ENCODE measurements around the gene GRB7. TPM values are rescaled to one million over a fixed set of nuclear protein-coding genes. Genes with fewer than 3 reads are reported as not detected.

GRB7 gene
- total and polyA plus RNA-seq, 2 donors (not counting 3 experiments of a cell fraction or from before 2014, with no cell fraction given) = 0.04 TPM; not detected in 1

- Histone ChIP-seq H3K36me3 (ENCODE audit: control insufficient read depth in 2 of 2, extremely low read depth in 1 of 2, insufficient read depth in 2 of 2, low read length in 2 of 2) (no peaks in the 10 kb centered on the region), H3K9ac (replicated peaks; ENCODE audit: extremely low read depth, insufficient read depth, low read length) (no peak overlapping the region), H3K4me1 (ENCODE audit: control insufficient read depth, extremely low read depth, insufficient read depth, low read length) (no peaks in the 10 kb centered on the region), H3K79me2 (ENCODE audit: control insufficient read depth, insufficient read depth, low read length) (no peaks in the 10 kb centered on the region), H3K27me3 (ENCODE audit: control insufficient read depth in 2 of 2, insufficient read depth in 2 of 2, low read length in 2 of 2) (peaks cover 37 to 62% of the 10 kb centered on the region in 2 experiments), H3K4me2 (ENCODE audit: insufficient read depth, low read length) (no peak overlapping the region), H3K27ac (ENCODE audit: insufficient read depth, low read depth, low read length) (no peak overlapping the region), H2AFZ (ENCODE audit: low read depth, low read length) (no peak overlapping the region), H4K20me1 (replicated peaks; ENCODE audit: control insufficient read depth, extremely low read depth, insufficient read depth, low read length) (no peaks in the 10 kb centered on the region), H3K4me3 (replicated peaks in 1 of 3; ENCODE audit: insufficient read depth in 1 of 3, low read depth in 1 of 3, low read length in 3 of 3) (no peak overlapping the region), H3K9me3 (replicated peaks; ENCODE audit: control insufficient read depth, insufficient read depth, low read length) (no peaks in the 10 kb centered on the region), H3K9me1 (replicated peaks; ENCODE audit: control insufficient read depth, extremely low read depth, insufficient read depth, low read length) (no peaks in the 10 kb centered on the region)
- no peak for TF ChIP-seq EZH2 (IDR thresholded peaks at IDR 0.05; ENCODE audit: borderline replicate concordance, low read depth, low read length, severe bottlenecking)
- no peak for TF ChIP-seq JUN (IDR thresholded peaks at IDR 0.05; ENCODE audit: borderline replicate concordance, insufficient read depth, insufficient read length, low read depth)
- BruUV-seq (replicated peaks) = no TSS peak
- ChIA-PET CTCF (no interaction called here), POLR2A (no interaction called here)
- DNase-seq (ENCODE audit: low read depth, low spot score) (no peak), FAIRE-seq (no peak)
- intact Hi-C loops (cut with micrococcal nuclease) = loop anchor here (10.0 kb wide), 1 partner anchor 78 kb away; the partner anchor contains the start of genes IKZF3 and ZPBP2
- dilution Hi-C loops (cut with MboI; ENCODE audit: extremely low pct_ligation_motif_present, low sequenced_read_pairs) = no loop called here
These were observed 49.3 kb downstream of the GRB7 start for GRCh38 chr17:39787041-39787440.

GRCh38 chr17:39787743-39788484 lies 50.2 kb downstream of the GRB7 start:
- Histone ChIP-seq H2AFZ (ENCODE audit: low read depth, low read length) (no peak overlapping the region), H4K20me1 (replicated peaks; ENCODE audit: control insufficient read depth, extremely low read depth, insufficient read depth, low read length) (no peaks in the 10 kb centered on the region), H3K9ac (replicated peaks; ENCODE audit: extremely low read depth, insufficient read depth, low read length) (no peak overlapping the region), H3K9me3 (replicated peaks; ENCODE audit: control insufficient read depth, insufficient read depth, low read length) (no peaks in the 10 kb centered on the region), H3K9me1 (replicated peaks; ENCODE audit: control insufficient read depth, extremely low read depth, insufficient read depth, low read length) (no peaks in the 10 kb centered on the region), H3K36me3 (ENCODE audit: control insufficient read depth in 2 of 2, extremely low read depth in 1 of 2, insufficient read depth in 2 of 2, low read length in 2 of 2) (no peaks in the 10 kb centered on the region), H3K27ac (ENCODE audit: insufficient read depth, low read depth, low read length) (no peak overlapping the region), H3K4me2 (ENCODE audit: insufficient read depth, low read length) (no peak overlapping the region), H3K4me3 (replicated peaks in 1 of 3; ENCODE audit: insufficient read depth in 1 of 3, low read depth in 1 of 3, low read length in 3 of 3) (no peak overlapping the region), H3K27me3 (ENCODE audit: control insufficient read depth in 2 of 2, insufficient read depth in 2 of 2, low read length in 2 of 2) (peaks cover 33 to 60% of the 10 kb centered on the region in 2 experiments), H3K4me1 (ENCODE audit: control insufficient read depth, extremely low read depth, insufficient read depth, low read length) (no peaks in the 10 kb centered on the region), H3K79me2 (ENCODE audit: control insufficient read depth, insufficient read depth, low read length) (no peaks in the 10 kb centered on the region)
- ChIA-PET POLR2A (no interaction called here), CTCF (interaction anchor here (0.7 kb wide), 1 partner anchor 25 kb away, joined by 4 read pairs; no protein-coding TSS in a partner anchor)
- FAIRE-seq (no peak), DNase-seq (ENCODE audit: low read depth, low spot score) (no peak)
- TF ChIP-seq MAX (IDR thresholded peaks at IDR 0.05; ENCODE audit: insufficient read depth, insufficient read length) = no peak
- TF ChIP-seq MYC (IDR thresholded peaks at IDR 0.05; ENCODE audit: low read depth, low read length) = no peak
- TF ChIP-seq JUN (IDR thresholded peaks at IDR 0.05; ENCODE audit: borderline replicate concordance, insufficient read depth, insufficient read length, low read depth) = no peak
- no peak for TF ChIP-seq CTCF (IDR thresholded peaks at IDR 0.05; ENCODE audit: extremely low read depth in 1 of 2, insufficient read depth in 1 of 2, low read depth in 1 of 2, low read length in 2 of 2)
- no peak for TF ChIP-seq POLR2AphosphoS5 (IDR thresholded peaks at IDR 0.05; ENCODE audit: insufficient read depth, low read depth, low read length)
- TF ChIP-seq POLR2A (IDR thresholded peaks at IDR 0.05; ENCODE audit: low read depth, low read length) = no peak
- no peak for TF ChIP-seq GATA2 (IDR thresholded peaks at IDR 0.05; ENCODE audit: insufficient read depth, insufficient read length, low read depth, low read length)
- no peak for TF ChIP-seq EZH2 (IDR thresholded peaks at IDR 0.05; ENCODE audit: borderline replicate concordance, low read depth, low read length, severe bottlenecking)
- TF ChIP-seq FOS (IDR thresholded peaks at IDR 0.05; ENCODE audit: borderline replicate concordance, insufficient read depth, low read length) = no peak
- no TSS peak for BruUV-seq (replicated peaks)
- intact Hi-C loops (cut with micrococcal nuclease) = loop anchor here (10.0 kb wide), 1 partner anchor 77 kb away; the partner anchor contains the start of genes IKZF3 and ZPBP2
- dilution Hi-C loops (cut with MboI; ENCODE audit: extremely low pct_ligation_motif_present, low sequenced_read_pairs) = no loop called here

All from endothelial cell of umbilical vein (primary cell).